HEK293T (cell line): Measurements from ENCODE around the gene LIN37.
"Not testable (repeated sequence)": the region's sequence is repeated elsewhere in the genome, so short reads cannot be mapped to it uniquely, and the experiment has no call there.

Source experiments
- BHLHE40 ChIP-seq: fragments of 450-650 bp; IDR thresholded peaks from 2 replicates; pipeline ENCODE4 v1.6.1; 2016; ENCODE audit warnings: mild to moderate bottlenecking, moderate library complexity, borderline replicate concordance
- CTBP1 ChIP-seq: fragments of 450-650 bp; IDR thresholded peaks from 2 replicates; pipeline ENCODE4 v1.6.1; 2016; ENCODE audit warnings: borderline replicate concordance
- FOXA1 ChIP-seq: fragments of 450-650 bp; IDR thresholded peaks from 2 replicates; pipeline ENCODE4 v1.6.1; 2016; ENCODE audit warnings: mild to moderate bottlenecking
- HDGF ChIP-seq: fragments of 450-650 bp; IDR thresholded peaks from 2 replicates; pipeline ENCODE4 v1.6.1; 2017; ENCODE audit warnings: antibody characterized with exemption, borderline replicate concordance
- SP1 ChIP-seq: fragments of 450-650 bp; IDR thresholded peaks from 2 replicates; pipeline ENCODE4 v1.6.1; 2017
- SUZ12 ChIP-seq: fragments of 450-650 bp; IDR thresholded peaks from 2 replicates; pipeline ENCODE4 v1.6.1; 2016; ENCODE audit warnings: mild to moderate bottlenecking

- TF ChIP-seq FOXA1, SP1, HDGF, CTBP1, SUZ12, BHLHE40: not testable (repeated sequence)
These were observed 24.2 kb upstream of the LIN37 start for GRCh38 chr19:35724132-35724531.
